Hematopoietic multipotent progenitor cell treated with erythropoietin and hydrocortisone succinate and interleukin-3 and kit ligand, for 15 days (in vitro differentiated cells): ENCODE measurements around the gene BLOC1S5.
"Not testable (repeated sequence)": the region's sequence is repeated elsewhere in the genome, so short reads cannot be mapped to it uniquely, and the experiment has no call there.

Source experiments
- DNase-seq: peaks from one replicate; pipeline ENCODE4 v3.0.0-alpha.2; 2015; ENCODE audit warnings: low spot score

BLOC1S5 gene

DNA sequence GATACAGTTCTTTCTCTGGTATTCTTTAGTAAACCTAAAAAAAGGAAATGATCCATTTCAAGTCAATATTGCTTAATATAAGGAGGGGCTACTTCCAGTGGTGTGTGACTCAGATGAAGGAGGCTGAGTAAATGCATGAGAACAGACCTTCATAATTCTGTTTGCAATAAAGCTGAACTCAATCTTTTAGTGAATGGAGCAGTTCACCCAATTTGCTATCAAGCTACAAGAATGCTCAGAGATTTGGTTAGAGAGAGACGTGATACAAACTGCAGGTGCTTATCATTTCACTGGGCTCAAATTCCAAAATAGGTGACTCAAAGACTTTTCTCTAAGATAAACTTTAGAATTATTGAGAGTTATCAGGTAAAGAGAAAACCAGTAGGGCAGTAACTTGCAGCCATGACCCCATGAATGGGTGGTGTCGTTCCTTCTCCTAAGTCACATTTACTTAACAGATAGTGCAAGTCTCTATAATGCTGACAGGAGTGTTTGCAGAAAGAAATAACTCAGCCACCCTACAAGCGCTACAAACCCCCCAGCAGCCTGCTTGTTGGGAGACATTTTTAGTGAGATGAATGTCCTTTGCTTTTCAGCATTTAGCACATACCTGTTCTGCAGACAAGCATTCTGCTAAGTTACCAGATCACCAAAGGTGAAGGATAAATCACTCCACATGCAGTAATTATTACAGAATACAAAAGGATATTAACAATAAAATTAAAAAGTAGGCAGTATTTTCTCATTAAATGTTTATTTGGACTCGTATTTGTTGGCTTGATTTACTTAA lies 16.4 kb upstream of the BLOC1S5 start:
- no peak for DNase-seq

DNA sequence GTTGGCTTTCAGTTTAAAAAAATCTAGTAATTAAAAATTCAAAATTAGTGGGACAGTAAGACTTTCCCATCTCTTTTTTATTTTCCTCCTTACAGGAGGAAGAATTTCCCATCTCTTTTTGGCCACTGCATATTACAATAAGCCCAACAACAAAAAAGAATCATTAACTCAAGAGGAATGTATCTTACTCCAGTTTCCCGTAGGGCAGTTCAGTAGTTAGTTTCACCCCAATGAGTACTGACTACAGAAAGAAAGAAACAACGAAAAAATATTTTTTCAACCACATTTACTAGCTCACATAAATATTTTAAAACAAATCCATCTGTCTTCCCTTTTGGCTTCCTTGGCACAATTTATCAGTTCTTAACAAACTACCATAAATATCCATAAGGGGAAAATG lies 14.9 kb upstream of the BLOC1S5 start:
- no peak for DNase-seq

DNA sequence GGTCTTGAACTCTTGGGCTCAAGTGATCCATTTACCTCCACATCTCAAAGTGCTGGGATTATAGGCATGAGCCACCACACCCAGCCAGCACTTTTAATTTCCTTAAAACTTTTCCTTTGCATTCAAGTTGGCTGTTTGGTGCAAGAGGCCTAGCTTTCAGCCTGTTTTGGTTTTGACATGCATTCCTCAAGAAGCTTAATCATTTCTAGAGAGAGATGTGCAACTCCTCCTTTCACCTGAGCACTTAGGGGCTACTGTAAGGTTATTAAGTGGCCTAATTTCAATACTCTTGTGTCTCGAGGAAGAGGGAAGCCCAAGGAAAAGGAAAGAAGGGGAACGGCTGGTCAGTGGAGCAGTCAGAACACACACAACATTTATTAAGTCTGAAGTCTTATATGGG lies 13.8 kb upstream of the BLOC1S5 start:
- DNase-seq = no peak

DNA sequence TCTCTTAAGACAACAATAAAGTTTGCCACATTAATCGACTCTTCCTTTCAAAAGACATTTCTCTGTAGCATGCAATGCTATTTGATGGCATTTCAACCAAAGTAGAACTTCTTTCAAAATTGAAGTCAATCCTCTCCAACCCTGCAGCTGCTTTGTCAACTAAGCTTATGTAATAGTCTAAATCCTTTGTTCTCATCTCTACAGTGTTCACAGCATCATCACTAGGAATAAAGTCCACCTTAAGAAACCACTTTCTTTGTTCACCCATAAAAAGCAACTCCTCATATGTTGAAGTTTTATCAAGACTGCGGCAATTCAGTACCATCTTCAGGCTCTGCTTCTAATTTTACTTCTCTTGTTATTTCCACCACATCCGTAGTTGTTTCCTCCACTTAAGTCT lies 11.5 kb upstream of the BLOC1S5 start:
- DNase-seq = no peak

DNA sequence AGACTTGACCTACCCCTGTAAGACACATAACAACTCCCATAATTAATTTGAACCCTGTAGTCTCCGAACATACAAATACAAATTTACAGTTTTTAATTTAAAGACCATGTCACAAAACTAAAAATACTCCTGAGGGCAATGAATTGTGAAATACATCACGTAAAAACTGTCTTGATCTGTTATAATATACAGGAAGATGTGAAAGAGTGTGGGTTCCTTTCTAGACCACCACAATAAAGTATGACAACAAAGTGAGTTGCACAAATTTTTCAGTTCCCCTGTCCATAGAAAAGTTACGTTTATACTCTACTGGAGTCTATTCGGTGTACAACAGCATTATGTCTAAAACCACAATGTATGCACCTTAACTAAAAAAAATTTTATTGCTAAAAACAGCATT lies 11.0 kb upstream of the BLOC1S5 start:
- DNase-seq = no peak

DNA sequence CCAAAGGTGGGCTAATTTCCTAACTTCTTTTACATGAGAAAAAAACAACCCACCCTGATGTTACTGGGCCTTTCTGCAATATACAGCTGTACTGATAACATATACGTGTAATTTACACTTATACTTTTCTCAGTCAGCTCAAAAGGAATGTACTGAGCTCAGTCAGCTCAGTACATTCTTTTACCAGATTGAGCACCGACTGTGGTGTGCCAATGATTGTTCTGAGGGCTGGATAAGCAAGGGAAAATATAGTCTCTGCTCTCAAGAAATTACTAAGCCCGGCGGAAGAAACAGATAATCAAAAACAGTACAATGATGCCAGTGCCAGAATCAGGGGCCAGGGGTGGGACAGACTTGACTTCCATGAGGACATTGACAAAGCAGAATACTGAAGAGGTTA lies 10.0 kb upstream of the BLOC1S5 start:
- DNase-seq = no peak

DNA sequence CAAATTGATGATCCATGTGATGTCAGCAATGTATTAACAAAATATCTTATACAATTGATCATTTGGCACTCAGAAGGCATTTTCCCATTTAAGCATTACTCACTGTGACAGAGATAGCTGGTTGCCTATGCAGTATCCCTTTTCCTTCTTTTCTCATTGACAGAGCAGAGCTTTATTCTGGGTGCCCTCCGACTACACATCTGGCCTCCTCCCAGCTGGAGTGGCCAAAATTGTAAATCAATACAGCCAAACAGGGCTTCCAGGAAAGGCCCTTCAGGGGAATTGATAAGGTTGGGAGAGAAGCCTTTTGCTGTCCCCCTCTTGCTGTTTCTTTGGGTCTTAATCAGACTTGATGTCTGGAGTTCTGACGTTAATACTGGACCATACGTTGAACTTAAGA lies 9.6 kb upstream of the BLOC1S5 start:
- no peak for DNase-seq

DNA sequence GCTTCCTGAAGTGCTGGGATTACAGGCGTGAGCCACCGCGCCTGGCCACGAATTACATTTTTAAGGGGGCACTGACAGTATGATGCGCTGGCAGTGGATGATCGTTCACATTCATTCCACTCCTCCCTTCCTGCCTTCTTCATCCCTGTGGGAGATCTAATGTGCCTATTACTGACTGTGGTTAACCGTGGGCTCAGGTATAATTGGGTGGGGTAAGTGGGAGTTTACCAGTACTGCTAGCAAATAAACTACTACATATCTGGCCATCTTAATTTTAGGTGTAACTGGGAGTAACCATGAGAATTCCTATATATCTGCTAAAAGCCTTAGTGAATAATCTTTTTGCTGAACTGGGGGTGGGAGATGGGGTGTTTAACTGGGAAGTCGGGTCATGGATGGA lies 6.5 kb upstream of the BLOC1S5 start:
- no peak for DNase-seq

DNA sequence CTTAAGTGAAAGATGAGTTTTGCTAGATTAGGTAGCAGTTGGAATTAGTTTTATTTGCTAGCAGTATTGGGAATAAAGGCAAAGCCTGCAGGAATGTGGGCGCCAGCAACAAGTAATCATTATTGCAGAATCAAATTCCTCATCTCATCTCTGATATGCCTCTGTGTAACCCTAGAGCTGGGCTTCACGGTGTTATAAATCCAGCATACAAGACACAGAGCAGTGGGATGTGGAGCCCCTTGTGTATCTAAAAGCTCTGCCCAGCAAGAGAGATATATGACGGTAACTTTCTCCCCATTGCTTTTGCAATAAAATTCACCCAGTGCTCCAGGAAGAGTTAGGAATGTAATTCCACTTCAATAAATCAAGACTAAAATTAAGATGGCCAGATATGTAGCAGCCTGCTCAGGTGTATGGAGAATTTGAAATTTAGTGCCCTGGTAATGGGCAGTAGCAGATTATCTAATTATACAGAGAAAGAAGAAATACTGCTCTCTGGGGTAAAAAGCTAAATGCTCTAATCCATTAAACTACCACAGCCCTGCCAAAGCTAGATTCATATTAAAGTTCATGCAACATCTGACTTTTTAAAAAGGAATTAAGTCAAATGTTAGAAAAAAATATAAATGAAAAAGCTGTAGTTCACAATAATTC lies 5.6 kb upstream of the BLOC1S5 start:
- no peak for DNase-seq

DNA sequence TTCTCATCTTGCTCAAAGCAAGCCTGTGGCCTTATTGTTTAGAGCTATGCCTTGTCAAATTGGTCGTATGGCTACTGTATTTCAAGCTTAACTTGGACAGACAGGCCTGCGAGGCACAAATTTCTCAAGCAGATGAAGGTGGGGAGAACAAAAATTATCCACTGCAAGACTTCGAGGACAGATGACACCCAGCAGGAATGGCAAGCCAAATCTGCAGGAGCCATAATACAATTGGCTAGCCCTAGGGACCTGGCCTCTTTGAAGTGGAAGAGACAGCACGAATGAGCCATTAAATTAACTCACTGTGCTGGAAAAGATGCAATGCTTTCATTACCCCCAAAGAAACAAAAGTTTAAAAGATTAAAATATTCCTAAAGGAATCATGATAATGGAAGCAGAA lies 5.0 kb upstream of the BLOC1S5 start:
- no peak for DNase-seq

DNA sequence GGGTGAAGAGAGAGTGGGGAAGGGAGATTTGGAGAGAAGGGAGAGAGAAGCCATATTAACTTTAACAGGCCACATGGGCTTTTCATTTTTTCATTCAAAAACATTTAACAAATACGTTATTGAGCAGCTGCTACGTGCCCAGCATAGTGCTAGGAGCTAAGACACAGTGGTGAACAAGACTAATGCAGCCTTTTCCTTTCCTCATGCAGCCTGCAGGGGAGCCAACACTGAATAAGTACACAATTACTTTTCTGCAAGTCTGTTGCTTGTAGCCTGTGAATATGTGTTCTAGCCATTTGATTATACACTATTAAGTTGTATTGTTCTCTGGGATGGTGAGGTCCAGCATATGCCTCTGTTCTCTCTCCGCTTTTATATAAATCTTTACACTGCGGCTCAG lies 1.9 kb upstream of the BLOC1S5 start:
- no peak for DNase-seq

DNA sequence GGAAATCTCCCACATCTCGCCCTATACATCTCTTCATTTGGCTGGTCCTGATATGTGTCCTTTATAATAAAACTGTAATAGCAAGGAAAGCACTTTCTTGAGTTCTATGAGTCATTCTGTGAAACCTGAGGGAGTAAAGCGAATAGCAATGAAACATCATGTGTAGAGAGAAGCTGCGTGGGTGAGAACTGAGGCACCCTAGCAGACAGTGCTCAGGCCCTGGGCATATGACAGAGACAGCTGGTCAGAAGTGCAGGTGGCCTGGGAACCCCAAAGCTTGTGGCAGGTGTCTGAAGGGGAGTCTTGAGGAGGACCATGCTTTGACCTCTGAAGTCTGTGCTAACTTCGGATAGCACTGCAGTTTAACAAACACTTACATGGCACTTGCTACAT lies 1.3 kb upstream of the BLOC1S5 start:
- DNase-seq = no peak

DNA sequence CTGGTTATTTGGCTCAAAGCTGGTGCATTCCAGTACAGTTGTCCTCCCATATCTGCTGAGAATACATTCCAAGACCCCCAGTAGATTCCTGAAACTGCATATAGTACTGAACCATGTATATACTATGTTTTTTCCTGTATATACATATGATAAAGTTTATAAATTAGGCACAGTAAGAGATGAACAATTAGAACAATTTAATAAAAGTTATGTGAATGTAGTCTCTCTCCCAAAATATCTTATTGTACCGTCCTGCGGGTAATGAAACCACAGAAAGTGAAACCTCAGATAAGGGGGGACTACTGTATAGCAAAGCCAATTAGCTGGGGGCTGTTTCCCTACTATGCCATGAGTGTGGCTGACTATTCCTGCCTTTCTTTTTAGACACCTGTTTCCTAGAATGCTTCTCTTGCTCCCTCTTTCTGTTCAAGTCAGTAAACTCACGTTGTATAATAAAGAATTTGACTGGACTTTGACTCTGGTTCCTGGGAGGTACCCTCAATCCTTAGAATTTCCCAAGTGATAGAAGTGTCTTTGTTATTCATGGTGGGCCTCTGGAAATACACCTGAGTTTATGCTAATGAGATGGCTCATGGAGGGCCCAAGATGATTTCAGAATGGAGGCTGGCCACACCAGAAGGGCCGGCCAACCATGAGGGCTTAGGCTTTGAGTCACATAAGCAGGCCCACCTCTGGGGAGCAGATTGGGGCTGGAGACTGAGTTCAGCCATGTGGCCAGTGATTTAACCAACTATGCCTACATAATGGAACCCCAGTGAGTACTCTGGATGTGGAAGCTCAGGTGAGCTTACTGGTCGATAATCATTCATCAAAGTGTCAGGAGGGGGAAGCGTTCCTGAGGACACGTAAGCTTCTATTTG lies 689 bp upstream of the BLOC1S5 start:
- no peak for DNase-seq

DNA sequence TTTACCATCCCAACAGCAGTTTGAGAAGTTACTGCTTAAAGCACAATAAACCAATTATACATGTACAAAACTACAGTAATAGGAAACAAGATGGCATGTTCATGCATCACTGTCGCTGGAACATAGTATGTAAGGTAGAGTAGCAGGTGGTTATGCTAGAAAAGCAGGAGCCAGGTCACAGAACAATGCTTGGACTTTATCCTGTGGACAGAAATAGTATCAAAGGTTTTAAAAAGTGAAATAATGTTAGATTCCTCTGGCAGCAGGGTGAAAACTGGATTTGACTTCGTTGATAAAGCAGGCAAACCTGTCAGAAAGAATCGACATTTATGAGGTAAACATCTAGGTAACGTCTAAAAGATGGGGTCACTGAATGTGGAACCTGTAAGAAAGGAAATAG lies 2.5 kb downstream of the BLOC1S5 start:
- DNase-seq = no peak

DNA sequence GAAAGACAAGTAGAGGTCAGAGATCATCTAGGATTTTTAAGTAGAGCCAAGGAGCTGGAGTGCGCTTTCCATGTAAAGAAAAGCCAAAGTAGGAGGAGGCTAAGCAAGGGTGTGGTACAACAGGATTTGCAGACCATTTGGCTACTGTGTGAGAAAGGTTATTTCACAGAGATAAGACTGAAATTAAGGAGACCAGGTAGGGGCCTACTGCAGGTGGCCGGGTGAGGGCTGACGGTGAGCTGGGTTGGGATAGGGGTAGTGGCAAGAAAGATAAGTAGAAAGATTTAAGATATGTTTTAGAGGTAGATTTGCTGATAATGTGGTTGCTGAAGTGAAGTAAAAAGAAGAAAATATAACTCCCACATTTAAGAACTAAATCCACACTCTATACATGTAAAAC lies 3.8 kb downstream of the BLOC1S5 start:
- DNase-seq = no peak

DNA sequence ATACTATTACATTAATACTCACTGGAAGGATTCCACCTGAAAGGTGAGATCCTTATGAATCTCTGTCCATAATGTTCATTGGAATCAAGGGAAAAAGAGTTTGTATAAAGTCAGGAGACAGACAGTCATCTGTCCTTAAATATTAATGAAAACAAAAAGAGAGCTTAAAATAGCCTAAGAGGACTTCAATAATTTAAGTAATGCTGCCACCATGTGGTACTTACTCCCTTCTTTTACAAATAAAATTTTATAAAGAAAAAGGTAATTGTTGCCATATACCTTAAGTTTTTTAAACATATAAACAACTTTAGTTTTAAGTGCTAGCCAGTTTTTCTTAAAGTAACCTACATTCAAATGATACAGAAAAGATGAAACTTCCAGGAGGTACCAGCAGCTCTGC lies 5.1 kb downstream of the BLOC1S5 start:
- DNase-seq = peak; percentile 48

DNA sequence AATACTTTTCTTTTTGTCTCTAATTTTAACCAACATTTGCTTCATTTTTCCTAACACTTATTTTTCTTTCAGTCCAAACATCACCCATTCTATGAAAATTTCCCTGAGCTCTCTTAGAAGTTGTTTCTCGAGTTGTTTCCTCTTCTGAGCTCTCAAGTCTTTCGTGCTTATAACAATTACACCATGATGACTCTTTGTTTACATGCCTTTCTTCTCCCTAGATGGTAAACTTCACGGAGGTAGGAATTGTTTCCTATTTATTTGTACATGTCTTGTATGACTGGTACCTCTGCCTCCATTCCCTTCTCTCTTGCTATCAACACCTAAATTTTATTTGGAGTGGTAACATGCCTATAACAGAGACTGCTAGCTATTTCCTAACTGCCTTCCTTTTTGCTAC lies 6.4 kb downstream of the BLOC1S5 start:
- DNase-seq = no peak

DNA sequence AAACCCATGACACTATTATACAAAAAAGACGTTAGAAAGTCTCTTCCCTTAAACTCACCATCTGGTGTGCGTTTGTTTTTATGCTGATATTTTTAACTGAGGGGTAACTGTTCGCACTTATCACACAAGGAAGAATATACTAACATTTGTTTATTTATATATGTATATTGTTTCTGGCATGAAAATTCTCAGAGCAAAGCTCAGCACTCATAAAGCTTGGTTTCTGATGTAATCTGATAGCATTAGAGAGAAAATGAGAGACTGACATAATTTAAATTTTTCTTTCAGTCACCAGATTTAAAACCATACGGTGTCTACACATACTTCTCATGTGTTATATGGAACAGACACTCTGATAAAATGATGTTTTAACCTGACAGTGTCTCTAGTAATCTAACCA lies 6.9 kb downstream of the BLOC1S5 start:
- no peak for DNase-seq

DNA sequence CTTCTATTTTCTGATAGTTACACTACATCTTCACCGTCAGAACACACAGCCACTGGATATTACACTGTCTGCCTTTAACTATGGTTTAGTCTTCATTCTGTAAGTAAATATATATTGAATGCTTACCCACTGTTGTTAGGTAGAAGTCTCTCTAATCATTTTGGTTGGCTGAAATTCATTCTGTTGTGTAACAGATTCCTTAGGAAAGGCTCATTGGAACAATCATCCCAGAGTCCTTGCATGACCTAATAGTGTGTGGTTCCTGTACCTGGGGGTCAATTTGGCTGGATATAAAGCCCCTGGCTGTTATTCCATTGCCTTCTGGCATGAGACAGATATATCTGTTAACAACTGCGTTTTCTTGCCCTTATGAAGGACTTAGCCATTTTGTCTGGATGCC lies 9.9 kb downstream of the BLOC1S5 start:
- DNase-seq = no peak

DNA sequence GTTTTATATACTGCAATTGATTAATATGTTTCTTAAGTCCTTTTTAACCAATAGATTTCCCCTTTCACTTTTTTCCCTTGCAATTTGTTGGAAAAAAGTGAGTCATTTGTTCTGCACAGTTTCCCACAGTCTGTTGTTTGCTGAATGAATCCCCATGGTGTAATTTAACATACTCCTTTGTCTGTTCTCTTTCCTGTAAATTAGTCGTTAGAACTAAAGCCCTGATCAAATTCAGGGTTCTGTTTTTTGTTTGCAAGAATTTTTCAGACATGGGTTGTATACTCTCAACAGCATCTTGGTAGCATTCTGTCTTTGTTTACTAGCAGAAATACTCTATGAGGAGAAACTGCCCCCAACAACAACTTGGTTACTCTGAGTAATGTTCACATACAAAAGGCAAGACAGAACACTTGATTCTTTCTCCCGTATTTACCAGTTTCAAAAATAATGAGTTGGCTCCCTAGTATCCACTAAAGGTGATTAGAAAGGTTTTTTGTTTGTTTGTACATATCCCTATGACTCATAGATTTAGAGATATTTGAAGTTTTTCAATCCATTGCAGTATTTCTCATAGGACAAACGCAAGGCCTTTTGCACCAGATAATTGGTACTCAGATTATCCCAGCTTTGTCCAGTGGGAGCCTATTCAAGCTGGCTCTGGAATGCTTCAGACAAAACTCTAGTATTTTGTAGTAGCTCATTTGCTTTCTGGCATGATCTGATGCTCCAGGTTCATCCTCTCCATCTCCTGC lies 16.5 kb downstream of the BLOC1S5 start:
- no peak for DNase-seq

DNA sequence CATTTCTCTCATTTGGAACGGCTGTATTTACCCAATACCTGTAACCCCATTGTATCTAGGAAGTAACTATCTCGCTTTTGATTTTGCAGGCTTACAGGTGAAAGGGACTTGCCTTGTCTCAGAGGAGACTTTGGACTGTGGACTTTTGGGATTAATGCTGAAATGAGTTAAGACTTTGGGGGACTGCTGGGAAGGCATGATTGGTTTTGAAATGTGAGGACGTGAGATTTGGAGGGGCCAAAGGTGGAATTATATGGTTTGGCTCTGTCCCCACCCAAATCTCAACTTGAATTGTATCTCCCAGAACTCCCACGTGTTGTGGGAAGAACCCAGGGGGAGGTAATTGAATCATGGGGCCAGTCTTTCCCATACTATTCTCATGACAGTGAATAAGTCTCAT lies 18.4 kb downstream of the BLOC1S5 start:
- not testable (repeated sequence) for DNase-seq

DNA sequence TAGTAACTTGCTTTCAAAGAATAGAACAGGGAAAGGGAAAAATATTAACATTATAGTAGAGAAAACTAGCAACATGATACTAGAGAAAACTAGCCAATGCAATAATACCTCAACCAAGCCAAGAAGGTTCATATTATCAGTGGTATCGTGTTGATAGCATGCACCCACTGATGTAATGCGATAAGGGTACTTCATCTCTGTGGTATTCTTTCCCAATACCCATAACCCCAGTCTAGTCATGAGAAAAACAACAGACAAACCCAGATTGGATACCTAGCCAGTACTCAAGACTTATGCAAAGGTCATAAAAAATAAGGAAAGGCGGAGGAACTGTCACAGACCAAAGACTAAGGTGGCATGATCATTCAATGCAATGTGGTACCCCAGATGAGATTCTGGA lies 21.0 kb downstream of the BLOC1S5 start:
- DNase-seq = no peak
